ENCODE measurements around the gene MRPL11. TPM values are rescaled to one million over a fixed set of nuclear protein-coding genes. Genes with fewer than 3 reads are reported as not detected.

MRPL11 gene
- total and polyA plus RNA-seq, 2 of the 13 experiments (the other 11 are each of a cell fraction or from before 2014, with no cell fraction given) = 72.9 to 176 TPM

- TF ChIP-seq MTERF4 (CRISPR knock-in tag; IDR thresholded peaks at IDR 0.05) (no peak), ARHGAP35 (CRISPR knock-in tag; IDR thresholded peaks at IDR 0.05; ENCODE audit: borderline replicate concordance) (0 out of 2 replicates have a peak, but pooled peaks have one; percentile 32), ZNF567 (CRISPR knock-in tag; IDR thresholded peaks at IDR 0.05; ENCODE audit: borderline replicate concordance) (no peak), FOXP1 (IDR thresholded peaks at IDR 0.05) (no peak), FOXP1 (CRISPR knock-in tag; IDR thresholded peaks at IDR 0.05) (no peak), ZNF317 (CRISPR knock-in tag; IDR thresholded peaks at IDR 0.05) (no peak), ZNF574 (CRISPR knock-in tag; IDR thresholded peaks at IDR 0.05) (peak; percentile 66; the same call in 1 of the 2 replicates), ZNF772 (CRISPR knock-in tag; IDR thresholded peaks at IDR 0.05) (peak; percentile 89), CREM (IDR thresholded peaks at IDR 0.05) (peak; percentile 97), CREM (CRISPR knock-in tag; IDR thresholded peaks at IDR 0.05) (no peak), CENPBD1 (CRISPR knock-in tag; IDR thresholded peaks at IDR 0.05; ENCODE audit: borderline replicate concordance, low read depth) (no peak; the same call in 1 of the 2 replicates), ZNF331 (CRISPR knock-in tag; IDR thresholded peaks at IDR 0.05) (peak; percentile 49; the same call in 1 of the 2 replicates), LRRFIP1 (CRISPR knock-in tag; conservative IDR thresholded peaks at IDR 0.05) (no peak), ZNF704 (CRISPR knock-in tag; IDR thresholded peaks at IDR 0.05; ENCODE audit: borderline replicate concordance) (no peak), ZNF639 (CRISPR knock-in tag; conservative IDR thresholded peaks at IDR 0.05) (no peak), ZBTB26 (CRISPR knock-in tag; IDR thresholded peaks at IDR 0.05; ENCODE audit: borderline replicate concordance) (0 out of 2 replicates have a peak, but pooled peaks have one; percentile 43), ZNF337 (CRISPR knock-in tag; IDR thresholded peaks at IDR 0.05; ENCODE audit: borderline replicate concordance, low read depth) (no peak)
These were observed at the start of gene MRPL11 (continued) for GRCh38 chr11:66438504-66439466.

Measured in HepG2 (cell line).